Non-pigmented ciliary epithelial cell (primary cell): ENCODE results near the gene ECI2.
"Not testable (repeated sequence)": the region's sequence is repeated elsewhere in the genome, so short reads cannot be mapped to it uniquely, and the experiment has no call there.

Source experiments
- DNase-seq: peaks from one replicate; pipeline ENCODE4 v3.0.0-alpha.2; 2010; ENCODE audit warnings: low read depth

Gene ECI2

GRCh38 chr6:4102687-4103244 lies 32.6 kb downstream of the ECI2 start:
- no peak for DNase-seq

GRCh38 chr6:4101298-4101697 lies 34.1 kb downstream of the ECI2 start:
- DNase-seq, result no peak

- no peak for DNase-seq
Observed at GRCh38 chr6:4100655-4101054, 34.7 kb downstream of the ECI2 start.

- no peak for DNase-seq
Observed at GRCh38 chr6:4093288-4093687, 42.1 kb downstream of the ECI2 start.

- DNase-seq, result no peak
Observed at GRCh38 chr6:4091941-4092340, 43.4 kb downstream of the ECI2 start.

GRCh38 chr6:4090043-4090442 lies 45.3 kb downstream of the ECI2 start:
- not testable (repeated sequence) for DNase-seq

- DNase-seq, result no peak
Observed at GRCh38 chr6:4088704-4089103, 46.7 kb downstream of the ECI2 start.

GRCh38 chr6:4085332-4085700 lies 50.1 kb downstream of the ECI2 start:
- peak; percentile 22 for DNase-seq

- no peak for DNase-seq
Observed at GRCh38 chr6:4084444-4085331, 50.7 kb downstream of the ECI2 start.

GRCh38 chr6:4078691-4079471 lies 56.5 kb downstream of the ECI2 start, which contains the start of gene FAM217A:
Gene FAM217A (minus strand): TSS chr6:4079137. CDS start chr6:4077414, 1,723 bp downstream.
- no peak for DNase-seq

GRCh38 chr6:4074478-4075235 lies 60.7 kb downstream of the ECI2 start:
- no peak for DNase-seq

GRCh38 chr6:4071330-4071729 lies 64.0 kb downstream of the ECI2 start:
- DNase-seq, result no peak

GRCh38 chr6:4069199-4069598 lies 66.2 kb downstream of the ECI2 start:
- DNase-seq, result no peak

- no peak for DNase-seq
Observed at GRCh38 chr6:4067673-4068072, 67.7 kb downstream of the ECI2 start.

- DNase-seq, result no peak
Observed at GRCh38 chr6:4066029-4066755, 69.2 kb downstream of the ECI2 start.
